ENCODE data around the gene EZR.

The EZR gene

GRCh38 chr6:158760618-158761250 is 58.4 kb downstream of the EZR start:
- DNase-seq (ENCODE audit: low read depth), result no peak

- no peak for DNase-seq (ENCODE audit: low read depth)
These were observed 59.1 kb downstream of the EZR start for GRCh38 chr6:158759966-158760617.

- DNase-seq (ENCODE audit: low read depth), result no peak
These were observed 60.2 kb downstream of the EZR start for GRCh38 chr6:158758941-158759479.

- no peak for DNase-seq (ENCODE audit: low read depth)
These were observed 60.7 kb downstream of the EZR start for GRCh38 chr6:158758451-158758860.

GRCh38 chr6:158757753-158758090 is 61.4 kb downstream of the EZR start:
- DNase-seq (ENCODE audit: low read depth), result no peak

GRCh38 chr6:158756977-158757752 is 62.0 kb downstream of the EZR start:
- DNase-seq (ENCODE audit: low read depth), result no peak

- no peak for DNase-seq (ENCODE audit: low read depth)
These were observed 63.0 kb downstream of the EZR start for GRCh38 chr6:158756126-158756525.

GRCh38 chr6:158755636-158756035 is 63.5 kb downstream of the EZR start:
- DNase-seq (ENCODE audit: low read depth), result no peak

- DNase-seq (ENCODE audit: low read depth), result no peak
These were observed 64.4 kb downstream of the EZR start for GRCh38 chr6:158754738-158755137.

- no peak for DNase-seq (ENCODE audit: low read depth)
These were observed 65.4 kb downstream of the EZR start for GRCh38 chr6:158753811-158754210.

- DNase-seq (ENCODE audit: low read depth), result no peak
These were observed 66.6 kb downstream of the EZR start for GRCh38 chr6:158752613-158753012.

- no peak for DNase-seq (ENCODE audit: low read depth)
These were observed 67.2 kb downstream of the EZR start for GRCh38 chr6:158751921-158752320.

- DNase-seq (ENCODE audit: low read depth), result no peak
These were observed 67.9 kb downstream of the EZR start for GRCh38 chr6:158751224-158751623.

- DNase-seq (ENCODE audit: low read depth), result no peak
These were observed 74.2 kb downstream of the EZR start for GRCh38 chr6:158744986-158745430.

- DNase-seq (ENCODE audit: low read depth), result no peak
These were observed 76.0 kb downstream of the EZR start for GRCh38 chr6:158743033-158743651.

GRCh38 chr6:158739673-158740072 is 79.5 kb downstream of the EZR start:
- DNase-seq (ENCODE audit: low read depth), result no peak

GRCh38 chr6:158737710-158738615 is 81.2 kb downstream of the EZR start:
- DNase-seq (ENCODE audit: low read depth), result no peak

GRCh38 chr6:158737082-158737709 is 82.0 kb downstream of the EZR start:
- DNase-seq (ENCODE audit: low read depth), result no peak

- no peak for DNase-seq (ENCODE audit: low read depth)
These were observed 84.2 kb downstream of the EZR start for GRCh38 chr6:158735009-158735408.

- no peak for DNase-seq (ENCODE audit: low read depth)
These were observed 88.6 kb downstream of the EZR start for GRCh38 chr6:158730541-158730907.

GRCh38 chr6:158729906-158730540 is 89.1 kb downstream of the EZR start:
- no peak for DNase-seq (ENCODE audit: low read depth)

Data from stromal cell of bone marrow (primary cell).